HG03108 (cell line): ENCODE data around the gene ITPR2.
A peak's percentile ranks its signal among the peaks of the same experiment; 100 is the strongest.
"Not testable (repeated sequence)": the region's sequence is repeated elsewhere in the genome, so short reads cannot be mapped to it uniquely, and the experiment has no call there.

Experiments used
- ATAC-seq: cut with Tn5 transposase; IDR thresholded peaks from one replicate; pipeline ENCODE4 v1.9.1; 2021; ENCODE audit warnings: moderate library complexity; ENCODE audit not compliant: unreplicated experiment

The ITPR2 gene

DNA sequence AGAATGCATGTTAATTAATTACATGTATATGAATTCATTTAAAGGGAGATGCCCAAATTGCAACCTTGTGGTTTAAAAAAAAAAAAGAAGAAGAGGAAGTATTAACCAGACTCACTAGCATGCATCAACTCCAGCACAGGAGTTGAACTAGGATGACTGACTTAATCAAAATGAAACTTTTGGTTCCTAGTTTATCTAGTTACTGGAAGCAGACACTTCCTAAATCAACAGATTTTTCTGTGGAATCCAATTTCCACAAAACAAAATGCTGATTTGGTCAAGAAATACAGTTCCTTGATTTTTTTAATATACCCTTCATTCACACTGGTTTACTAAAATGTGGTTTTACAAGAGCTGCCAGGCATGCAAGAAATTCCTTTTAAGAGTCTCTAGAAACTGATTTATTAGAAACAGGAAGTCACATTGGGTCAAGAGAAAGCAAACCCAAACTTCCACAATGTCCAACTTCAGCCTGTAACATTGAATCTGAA lies 41.6 kb downstream of the ITPR2 start:
- peak; percentile 74 for ATAC-seq

DNA sequence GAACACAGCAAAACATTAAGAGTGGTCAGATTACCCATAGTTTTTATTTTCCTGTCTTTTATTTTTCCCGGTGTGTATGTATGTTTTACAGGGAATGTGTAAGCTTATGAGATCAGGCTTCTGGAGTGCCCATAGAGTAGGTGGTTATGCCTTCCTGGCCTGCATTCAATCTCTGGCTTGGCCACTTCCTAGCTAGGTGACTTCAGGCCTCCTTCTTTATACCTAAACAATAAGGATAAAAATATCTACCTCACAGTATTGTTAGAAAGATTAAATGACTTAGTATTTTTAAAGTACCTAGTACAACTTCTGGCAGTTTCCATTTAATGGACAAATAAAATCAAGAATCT lies 42.4 kb downstream of the ITPR2 start:
- ATAC-seq: no peak

DNA sequence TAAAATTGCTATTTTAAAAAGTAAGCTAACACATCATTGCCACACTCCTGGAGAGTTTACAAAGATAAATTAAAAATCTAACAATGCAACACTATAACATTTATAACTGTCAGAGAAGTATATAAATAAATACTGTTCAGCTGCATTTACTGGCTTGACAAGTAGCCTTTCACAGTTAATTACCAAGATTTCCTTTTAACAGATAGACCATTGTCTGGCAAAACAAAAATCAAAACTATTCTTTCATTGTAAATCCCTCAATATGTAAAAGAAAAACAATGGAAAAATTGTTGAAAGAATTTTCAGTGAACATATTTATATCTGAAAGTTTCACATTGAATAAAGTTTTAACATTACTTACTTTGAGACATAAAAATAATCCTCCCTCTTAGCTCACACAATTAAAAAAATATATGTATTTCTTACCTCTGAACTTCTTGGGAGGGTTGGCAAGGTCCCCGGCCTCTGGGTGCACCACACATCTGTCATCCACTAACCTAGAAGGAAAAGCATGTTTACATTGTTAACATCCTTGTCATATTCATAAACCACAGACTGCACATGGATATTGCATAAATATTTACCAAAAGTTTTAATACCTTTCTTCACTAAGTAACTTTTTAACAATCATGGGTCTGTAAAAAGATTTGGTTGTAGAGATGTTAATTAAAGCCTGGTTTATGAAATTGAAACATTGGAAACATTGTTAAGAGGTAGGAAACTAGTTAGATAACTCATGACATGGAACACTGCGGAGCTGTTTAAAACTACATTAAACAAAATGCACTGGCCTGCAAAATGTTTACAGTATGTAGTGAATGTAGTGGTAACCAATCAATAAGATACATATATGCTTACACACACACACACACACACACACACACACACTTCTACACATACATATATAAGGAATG lies 43.0 kb downstream of the ITPR2 start:
- ATAC-seq: no peak

DNA sequence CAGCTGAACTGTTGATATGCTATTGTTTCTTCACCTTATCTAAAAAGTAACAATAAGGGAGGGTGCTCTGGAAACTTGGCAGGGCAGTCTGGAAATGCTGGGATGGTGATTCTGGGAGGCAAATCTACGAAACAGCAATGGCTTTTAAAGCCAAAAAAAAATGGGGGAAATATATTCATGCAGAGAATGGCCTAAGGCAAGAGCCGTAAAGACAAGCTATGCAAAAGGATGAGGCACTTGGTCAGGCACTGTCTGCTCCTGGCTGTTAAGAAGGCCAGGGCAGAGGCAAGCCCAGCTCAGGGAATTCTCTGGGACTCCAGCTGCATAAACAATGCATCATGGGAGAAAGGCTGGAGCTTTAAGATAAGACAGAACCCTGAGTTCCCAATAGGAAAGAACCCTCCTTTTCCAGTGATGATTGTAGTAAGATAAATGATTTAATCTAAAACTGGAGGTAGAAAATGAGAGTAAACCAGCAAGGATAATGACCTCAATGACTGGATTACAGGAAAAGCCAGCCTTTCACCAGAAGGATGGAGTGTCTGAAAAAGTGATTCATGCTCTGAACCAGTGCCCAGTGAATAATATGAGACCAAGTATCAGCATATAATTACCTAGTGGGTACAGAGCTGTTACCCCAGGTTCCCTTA lies 46.0 kb downstream of the ITPR2 start:
- no peak for ATAC-seq

DNA sequence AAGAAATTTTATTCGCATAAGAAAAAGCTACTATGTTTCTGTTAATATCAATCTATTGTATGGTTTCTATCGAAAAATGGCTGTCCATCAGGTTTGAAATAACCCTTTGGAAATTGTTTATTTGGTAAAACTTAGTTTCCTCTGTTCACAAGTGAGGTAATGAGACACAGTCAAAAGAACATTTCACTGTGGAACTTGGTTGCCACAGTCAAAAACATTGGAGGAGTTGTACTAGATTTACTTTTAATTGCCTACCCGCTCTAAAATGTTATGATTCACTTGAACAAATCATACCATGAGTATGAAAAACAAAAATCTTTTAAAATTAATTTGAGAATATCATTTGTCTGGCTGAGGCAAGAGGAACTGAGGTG lies 46.5 kb downstream of the ITPR2 start:
- no peak for ATAC-seq

DNA sequence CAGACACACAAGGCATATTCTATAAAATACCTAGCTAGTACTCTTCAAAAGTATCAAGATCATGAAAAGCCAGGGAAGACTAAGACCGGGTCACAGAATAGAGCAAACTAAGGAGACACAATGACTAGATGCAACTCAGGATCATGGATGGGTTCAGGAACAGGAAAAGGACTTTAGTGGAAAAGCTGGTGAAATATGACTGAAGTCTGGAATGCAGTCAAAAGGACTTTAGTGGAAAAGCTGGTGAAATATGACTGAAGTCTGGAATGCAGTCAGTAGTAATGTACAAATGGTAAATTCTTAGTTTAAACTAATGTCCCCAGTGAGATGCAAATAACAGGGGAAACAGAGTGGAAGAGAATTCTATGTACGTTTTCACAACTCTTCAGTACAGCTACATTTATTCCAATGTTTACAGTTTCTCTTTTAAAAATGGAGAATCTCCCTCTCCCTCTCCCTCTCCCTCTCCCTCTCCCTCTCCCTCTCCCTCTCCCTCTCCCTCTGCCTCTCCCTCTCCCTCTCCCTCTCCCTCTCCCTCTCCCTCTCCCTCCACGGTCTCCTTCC lies 49.1 kb downstream of the ITPR2 start:
- ATAC-seq: not testable (repeated sequence)

DNA sequence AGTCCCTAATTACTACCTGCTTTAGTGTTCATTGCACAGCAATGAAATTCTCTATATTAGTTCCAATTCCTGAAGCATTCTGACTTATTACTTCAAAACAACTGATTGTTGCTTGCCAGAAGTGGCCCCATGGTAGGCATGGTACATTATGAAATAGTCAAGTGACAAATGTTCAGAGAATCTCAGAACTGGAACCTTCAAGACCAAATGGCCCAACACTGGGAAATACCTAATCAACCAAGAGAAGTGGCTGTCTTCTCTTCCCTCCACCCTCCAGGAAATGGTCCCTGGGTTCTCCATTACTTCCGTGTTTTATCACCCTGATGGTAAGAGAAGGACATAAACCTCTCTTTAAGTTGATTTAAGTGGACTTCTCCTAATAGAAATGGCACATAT lies 49.9 kb downstream of the ITPR2 start:
- ATAC-seq: no peak

DNA sequence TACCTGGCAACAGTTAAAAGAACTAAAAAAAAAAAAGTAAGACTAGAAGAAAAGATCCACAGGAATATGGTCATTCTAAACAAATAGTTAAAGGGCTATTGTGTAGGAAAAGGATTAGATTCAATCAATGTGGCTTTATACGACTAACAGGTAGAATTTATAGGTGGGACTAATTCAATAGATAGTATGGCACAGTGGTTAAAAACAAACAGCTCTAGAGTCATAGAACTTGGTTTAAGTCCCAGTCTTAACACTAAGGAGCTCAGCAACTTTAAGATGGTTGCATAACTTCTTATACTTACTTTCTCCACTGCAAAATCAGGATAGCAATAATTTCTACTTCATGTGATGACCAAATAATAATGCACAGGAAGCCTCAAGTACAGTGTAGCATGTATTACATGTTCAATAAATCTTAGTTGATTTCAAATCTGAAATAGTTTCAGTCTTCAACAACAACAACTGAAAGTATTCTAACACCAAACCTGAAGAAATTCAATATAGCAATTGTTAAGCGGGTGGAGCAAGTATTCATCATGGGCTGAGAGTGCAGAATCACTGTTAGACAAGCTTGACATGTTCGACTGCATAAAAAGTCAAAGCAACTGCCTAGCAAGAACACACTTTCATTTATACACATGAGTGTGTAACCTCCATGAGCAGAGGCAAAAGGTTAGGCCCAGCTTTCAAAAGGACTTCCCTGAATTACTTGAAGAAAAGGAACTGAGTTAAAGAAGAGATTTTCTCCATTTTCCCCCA lies 50.4 kb downstream of the ITPR2 start:
- ATAC-seq: no peak

DNA sequence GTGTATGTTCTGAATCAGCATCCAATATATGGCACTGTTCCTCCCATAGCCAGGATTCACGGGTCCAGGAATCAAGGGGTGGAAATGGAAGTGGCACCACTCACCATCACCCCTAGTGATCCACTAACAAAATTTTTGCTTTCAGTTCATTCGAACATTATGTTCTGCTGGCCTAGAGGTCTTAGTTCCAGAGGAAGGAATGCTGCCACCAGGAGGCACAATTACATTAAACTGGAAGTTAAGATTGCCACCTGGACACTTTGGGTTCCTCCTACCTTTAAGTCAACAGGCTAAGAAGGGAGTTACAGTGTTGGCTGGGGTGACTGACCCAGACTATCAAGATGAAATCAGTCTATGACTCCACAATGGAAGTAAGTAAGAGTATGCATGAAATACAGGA lies 52.3 kb downstream of the ITPR2 start:
- ATAC-seq: not testable (repeated sequence)

DNA sequence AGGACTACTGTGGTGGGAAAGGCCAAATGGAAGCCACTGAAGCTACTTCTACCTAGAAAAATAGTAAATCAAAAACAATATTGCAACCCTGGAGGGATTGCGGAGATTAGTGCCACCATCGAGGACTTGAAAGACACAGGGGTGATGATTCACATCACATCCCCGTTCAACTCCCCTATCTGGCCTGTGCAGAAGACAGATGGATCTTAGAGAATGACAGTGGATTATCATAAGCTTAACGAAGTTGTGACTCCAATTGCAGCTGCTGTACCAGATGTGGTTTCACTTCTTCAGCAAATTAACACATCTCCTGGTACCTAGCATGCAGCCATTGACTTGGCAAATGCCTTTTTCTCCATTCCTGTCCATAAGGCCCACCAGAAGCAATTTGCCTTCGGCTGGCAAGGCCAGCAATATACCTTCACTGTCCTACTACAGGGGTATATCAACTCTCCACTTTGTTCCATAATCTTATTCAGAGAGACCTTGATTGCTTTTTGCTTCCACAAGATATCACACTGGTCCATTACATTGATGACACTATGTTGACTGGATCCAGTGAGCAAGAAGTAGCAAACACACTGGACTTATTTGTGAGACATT lies 54.7 kb downstream of the ITPR2 start:
- ATAC-seq: not testable (repeated sequence)

DNA sequence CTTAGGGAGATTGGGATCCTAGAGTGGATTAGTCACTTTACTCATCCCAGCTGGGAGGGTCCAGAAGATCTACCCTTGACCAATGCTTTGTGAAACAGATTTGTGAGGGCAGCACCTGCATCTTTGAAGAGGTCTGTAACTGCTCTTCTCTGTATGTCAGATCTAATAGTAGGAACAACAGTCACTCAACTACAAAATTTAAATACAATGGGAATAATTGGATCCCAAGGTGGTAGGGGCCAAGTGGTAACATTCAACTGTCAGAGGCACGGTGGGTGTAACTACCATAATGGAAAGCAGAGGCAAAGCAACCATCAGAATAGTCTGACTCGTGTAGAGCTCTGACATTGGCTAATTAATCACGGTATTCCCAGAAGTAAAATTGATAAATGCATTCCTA lies 55.8 kb downstream of the ITPR2 start:
- ATAC-seq: no peak

DNA sequence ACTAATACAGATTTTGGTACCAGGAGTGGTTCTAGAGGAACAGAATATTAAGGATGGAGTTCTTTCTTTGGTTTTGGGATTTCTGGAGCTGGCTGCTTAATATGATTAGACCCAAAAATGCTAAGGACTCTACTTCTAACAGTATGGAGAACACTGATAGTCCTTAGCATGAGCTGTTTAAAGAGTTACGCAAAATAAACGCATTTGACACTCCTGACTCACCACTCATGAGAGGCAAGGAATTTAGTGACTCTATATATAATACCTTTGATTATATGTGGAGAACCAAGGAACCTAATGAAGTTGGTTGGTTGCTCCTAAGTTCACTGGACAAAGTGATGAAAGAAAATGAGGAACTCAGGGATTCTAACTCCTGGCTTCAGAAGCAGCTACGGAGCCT lies 57.0 kb downstream of the ITPR2 start:
- not testable (repeated sequence) for ATAC-seq

DNA sequence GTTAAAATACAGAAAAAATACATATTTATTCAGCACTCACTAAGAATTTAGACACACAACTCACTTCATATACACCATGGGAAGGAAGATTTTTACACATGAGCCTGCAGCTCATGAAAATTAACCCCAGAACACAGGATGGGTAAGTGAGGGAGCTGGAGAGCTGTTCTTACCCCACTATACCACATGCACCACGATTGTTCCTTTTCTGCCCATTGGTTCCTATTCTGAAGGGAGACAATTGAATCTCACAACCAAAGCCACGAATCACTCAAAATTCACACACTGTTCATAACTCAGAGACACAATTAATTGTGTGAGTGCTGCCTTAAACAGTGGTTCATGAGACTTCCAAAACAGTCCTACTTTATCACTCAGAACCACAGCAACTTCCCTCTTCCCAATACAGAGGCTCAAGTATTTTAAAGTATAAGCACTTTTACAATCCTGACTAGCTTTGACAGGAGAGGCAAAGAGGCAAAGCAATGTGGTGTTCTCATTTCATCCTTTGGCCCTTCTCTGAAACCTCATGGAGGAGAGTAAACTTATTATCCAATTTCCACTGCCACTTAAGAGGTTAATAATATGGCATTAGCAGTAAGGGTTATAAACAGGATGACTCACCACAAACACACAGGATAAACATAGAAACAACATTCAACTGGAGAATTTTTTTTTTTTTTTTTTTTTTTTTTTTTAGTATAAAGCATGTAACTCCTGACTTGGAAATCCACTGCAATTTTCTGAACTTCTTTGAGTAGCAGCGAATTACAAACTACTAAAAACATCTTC lies 59.5 kb downstream of the ITPR2 start:
- no peak for ATAC-seq

DNA sequence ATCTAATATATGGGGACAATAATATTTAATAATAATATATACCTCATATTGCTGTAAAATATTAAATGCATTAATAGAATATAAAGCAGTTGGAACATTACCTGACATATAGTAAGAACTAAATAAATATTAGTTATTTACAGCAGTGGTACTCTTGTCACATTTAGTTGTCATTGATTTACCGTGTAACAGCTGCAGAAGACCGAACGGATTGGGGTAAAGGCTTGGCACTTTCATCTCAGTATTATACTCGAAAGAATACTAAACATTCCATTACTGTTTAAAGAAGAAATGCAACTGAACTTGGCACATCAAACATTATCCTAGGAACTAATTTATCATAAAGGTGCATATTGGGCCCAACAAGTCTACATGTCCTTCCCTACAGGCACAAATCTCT lies 61.1 kb downstream of the ITPR2 start:
- ATAC-seq: no peak

DNA sequence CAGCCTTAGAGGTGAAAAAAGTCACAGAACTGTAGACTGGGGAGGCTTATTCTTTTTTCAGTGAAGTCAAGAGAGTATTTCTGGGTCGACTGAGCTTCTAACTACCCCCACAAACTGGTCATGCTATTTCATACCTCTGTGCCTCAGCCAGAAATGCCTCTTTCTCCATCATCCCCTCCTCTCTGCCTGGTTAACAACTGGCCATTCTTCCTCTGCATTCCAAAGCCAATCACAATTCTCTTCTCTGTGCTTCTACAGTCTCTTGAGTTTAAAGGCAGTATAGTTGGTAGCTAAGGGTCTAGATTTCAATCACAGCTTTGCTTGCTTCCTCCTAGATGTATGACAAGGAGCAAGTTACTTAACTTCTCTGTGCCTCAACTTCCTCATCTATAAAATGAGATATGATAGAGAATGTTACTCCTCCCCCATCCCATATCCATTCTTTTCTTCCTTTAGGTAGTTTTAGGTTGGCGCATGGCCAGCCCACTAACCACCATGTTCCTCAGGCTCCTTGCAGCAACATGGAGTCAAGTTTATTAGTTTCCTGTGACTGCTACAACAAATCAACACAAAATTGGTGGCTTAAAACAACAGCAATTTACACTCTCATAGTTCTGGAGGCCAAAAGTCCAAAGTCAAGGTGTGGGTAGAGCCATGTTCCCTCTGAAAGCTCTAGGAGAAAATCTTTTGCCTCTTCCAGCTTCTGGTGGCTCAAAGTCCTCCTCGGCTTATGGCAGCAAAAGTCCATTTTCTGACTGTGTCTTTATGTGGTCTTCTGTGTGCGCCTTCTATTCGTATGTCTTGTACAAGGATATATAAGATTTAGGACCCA lies 62.5 kb downstream of the ITPR2 start:
- no peak for ATAC-seq

DNA sequence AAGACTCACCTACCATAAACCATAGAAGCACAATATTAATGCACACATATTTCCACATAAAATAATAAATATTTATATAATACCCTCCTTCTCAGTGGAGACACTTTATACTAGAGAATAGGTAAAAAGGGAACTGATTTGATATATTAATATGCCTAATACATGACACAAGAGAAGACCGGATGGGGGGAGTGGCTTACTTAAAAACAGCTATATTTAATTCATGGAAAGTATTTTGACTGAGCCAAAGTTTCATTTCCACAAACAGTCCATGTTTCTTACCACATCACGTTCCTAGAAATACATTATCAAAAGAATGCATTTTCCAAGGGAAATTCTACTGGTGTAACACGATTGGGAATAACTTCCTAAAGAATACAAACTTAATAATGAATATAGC lies 63.4 kb downstream of the ITPR2 start:
- no peak for ATAC-seq

DNA sequence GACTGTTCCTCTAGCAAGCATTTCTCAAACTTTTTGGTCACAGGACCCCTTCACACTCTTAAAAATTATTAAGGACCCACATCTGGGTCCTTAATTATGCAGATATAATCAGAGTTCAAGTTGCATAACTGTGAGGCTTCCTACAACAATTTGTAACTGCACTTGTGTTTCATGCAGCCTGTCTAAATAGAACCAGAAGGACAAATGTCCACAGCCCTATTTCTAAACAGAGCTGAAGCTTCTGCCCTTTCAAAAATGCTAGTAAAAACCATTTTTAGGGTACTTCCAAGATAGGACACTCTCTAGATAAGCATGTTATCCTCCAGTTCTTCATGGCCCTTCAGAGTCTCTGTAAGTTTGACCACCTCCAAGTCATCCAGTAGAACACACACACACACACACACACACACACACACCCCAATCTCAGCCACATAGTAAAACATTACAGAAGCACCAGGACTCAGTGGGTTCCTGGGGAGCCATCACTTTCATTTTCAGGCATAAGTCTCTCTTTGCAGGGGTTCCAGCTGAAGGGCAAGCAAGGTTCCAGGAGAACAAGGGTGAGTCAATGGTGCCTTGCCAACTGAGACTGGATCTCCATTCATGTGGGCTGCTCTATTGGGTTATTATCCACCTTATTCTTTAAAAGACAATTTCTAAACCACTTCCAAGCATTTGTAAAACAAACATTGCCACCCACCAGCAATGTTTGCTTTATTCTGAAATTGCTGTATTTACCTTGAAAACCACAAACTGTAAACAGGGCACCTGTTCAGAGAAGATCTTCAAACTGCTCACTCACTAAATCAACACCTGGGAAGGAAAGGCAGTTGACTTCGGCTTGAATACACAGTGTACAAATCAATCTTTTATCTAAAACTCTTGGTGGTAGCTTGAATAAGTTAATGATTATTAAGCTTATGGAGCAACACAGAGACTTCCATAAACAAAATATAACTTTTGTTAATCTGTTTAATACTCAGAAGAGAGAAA lies 64.1 kb downstream of the ITPR2 start:
- ATAC-seq: peak; percentile 64

DNA sequence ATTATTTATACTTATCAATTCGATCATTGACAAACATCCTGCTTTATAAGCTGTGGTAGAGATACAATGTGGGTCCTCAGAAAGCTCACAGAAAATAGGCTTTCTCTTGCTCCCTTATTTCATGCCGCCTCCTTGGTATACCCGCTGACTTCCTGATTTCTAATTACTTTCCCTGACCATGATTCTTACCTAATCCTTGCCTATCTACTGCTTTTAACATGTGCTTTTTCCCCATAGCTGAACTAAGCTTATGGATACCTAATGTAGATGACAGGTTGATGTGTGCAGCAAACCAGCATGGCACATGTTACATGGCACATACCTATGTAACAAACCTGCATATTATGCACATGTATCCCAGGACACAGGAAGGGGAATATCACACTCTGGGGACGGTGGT lies 65.1 kb downstream of the ITPR2 start:
- ATAC-seq: no peak
